HG02763 (cell line): ENCODE measurements around the gene KRT36.

Experiments
- ATAC-seq: cut with Tn5 transposase; IDR thresholded peaks from one replicate; pipeline ENCODE4 v1.9.1; 2021; ENCODE audit warnings: mild to moderate bottlenecking, moderate library complexity; ENCODE audit not compliant: unreplicated experiment

Gene KRT36

GRCh38 chr17:41480136-41480535 is 9.6 kb downstream of the KRT36 start:
- no peak for ATAC-seq

GRCh38 chr17:41478237-41478636 is 11.5 kb downstream of the KRT36 start:
- no peak for ATAC-seq

GRCh38 chr17:41476866-41477815 is 12.6 kb downstream of the KRT36 start:
- no peak for ATAC-seq

GRCh38 chr17:41475421-41475820 is 14.3 kb downstream of the KRT36 start:
- ATAC-seq: no peak

GRCh38 chr17:41474863-41475262 is 14.8 kb downstream of the KRT36 start:
- ATAC-seq: no peak

- no peak for ATAC-seq
These were observed 21.4 kb downstream of the KRT36 start for GRCh38 chr17:41468346-41468745.

- no peak for ATAC-seq
These were observed 22.1 kb downstream of the KRT36 start for GRCh38 chr17:41467561-41467960.

- no peak for ATAC-seq
These were observed 22.7 kb downstream of the KRT36 start, which contains the start of gene KRT32 for GRCh38 chr17:41466988-41467387. TSS of gene KRT32 (minus strand) at chr17:41467386. CDS start at chr17:41467325, 61 bp downstream.

GRCh38 chr17:41464682-41465081 is 25.0 kb downstream of the KRT36 start:
- ATAC-seq: no peak

- no peak for ATAC-seq
These were observed 25.5 kb downstream of the KRT36 start for GRCh38 chr17:41464173-41464572.

GRCh38 chr17:41463746-41464145 is 26.0 kb downstream of the KRT36 start:
- no peak for ATAC-seq

- no peak for ATAC-seq
These were observed 27.0 kb downstream of the KRT36 start for GRCh38 chr17:41462705-41463104.

GRCh38 chr17:41457676-41458075 is 32.0 kb downstream of the KRT36 start:
- no peak for ATAC-seq

- ATAC-seq: no peak
These were observed 33.5 kb downstream of the KRT36 start for GRCh38 chr17:41456204-41456603.

GRCh38 chr17:41455236-41455635 is 34.5 kb downstream of the KRT36 start:
- no peak for ATAC-seq

GRCh38 chr17:41453066-41453465 is 36.6 kb downstream of the KRT36 start:
- no peak for ATAC-seq

GRCh38 chr17:41452281-41452680 is 37.4 kb downstream of the KRT36 start:
- no peak for ATAC-seq

GRCh38 chr17:41451154-41451728 is 38.5 kb downstream of the KRT36 start:
- no peak for ATAC-seq

GRCh38 chr17:41449008-41449407 is 40.7 kb downstream of the KRT36 start:
- ATAC-seq: no peak

GRCh38 chr17:41448506-41448905 is 41.2 kb downstream of the KRT36 start:
- no peak for ATAC-seq

GRCh38 chr17:41446806-41447205 is 42.9 kb downstream of the KRT36 start:
- ATAC-seq: no peak

GRCh38 chr17:41444640-41445039 is 45.1 kb downstream of the KRT36 start:
- no peak for ATAC-seq
